OCI-LY7 (cell line): ENCODE measurements around the gene PILRA. TPM values are rescaled to one million over a fixed set of nuclear protein-coding genes. Genes with fewer than 3 reads are reported as not detected.

Experiments used
- BruUV-seq: library from RNA; stranded (reverse); fragments of 400-500 nt; replicated peaks from 2 replicates; lab custom pipeline; 2021; lab: Mats Ljungman, UMichigan
- CTCF ChIA-PET: fragments of 300-600 bp; sonication (Branson Sonifier 250); formaldehyde crosslinking; loops from one replicate; lab custom pipeline; 2022; ENCODE audit warnings: antibody characterized with exemption; ENCODE audit not compliant: unreplicated experiment; lab: Charles Lee
- POLR2A ChIA-PET: fragments of 300-600 bp; sonication (Branson Sonifier 250); formaldehyde crosslinking; loops from one replicate; lab custom pipeline; 2022; ENCODE audit warnings: antibody characterized with exemption; lab: Charles Lee
- DNase-seq: peaks from one replicate; pipeline ENCODE4 v3.0.0-alpha.2; 2015; ENCODE audit warnings: low spot score
- H2AFZ ChIP-seq: fragments of 200-600 bp; sonication (generic), shearing (Covaris generic); 2 replicates; pipeline ENCODE4 v1.6.1; 2014; ENCODE audit warnings: mild to moderate bottlenecking, antibody characterized with exemption, low read length, moderate library complexity
- H3K27ac ChIP-seq: fragments of 200-600 bp; sonication (generic); 2 replicates; pipeline ENCODE4 v1.5.1; 2014; ENCODE audit warnings: mixed run types, low read depth, mild to moderate bottlenecking, moderate library complexity, low read length, inconsistent platforms; ENCODE audit not compliant: poor library complexity, severe bottlenecking
- H3K36me3 ChIP-seq: fragments of 200-600 bp; sonication (generic); 2 replicates; pipeline ENCODE4 v1.6.1; 2014; ENCODE audit warnings: mild to moderate bottlenecking, antibody characterized with exemption, low read length, moderate library complexity, mixed read lengths; ENCODE audit not compliant: insufficient read depth
- H3K4me1 ChIP-seq: fragments of 200-600 bp; sonication (generic); 2 replicates; pipeline ENCODE4 v1.5.1; 2014; ENCODE audit warnings: mild to moderate bottlenecking, low read length; ENCODE audit not compliant: insufficient read depth, poor library complexity, severe bottlenecking
- H3K4me2 ChIP-seq: fragments of 200-600 bp; sonication (generic); 2 replicates; pipeline ENCODE4 v1.6.1; 2014; ENCODE audit warnings: mild to moderate bottlenecking, low read length
- H3K4me3 ChIP-seq: fragments of 200-600 bp; sonication (generic); 2 replicates; pipeline ENCODE4 v1.5.1; 2014; ENCODE audit warnings: mild to moderate bottlenecking, low read depth, low read length; ENCODE audit not compliant: poor library complexity, severe bottlenecking
- H3K79me2 ChIP-seq: fragments of 200-600 bp; sonication (generic); 2 replicates; pipeline ENCODE4 v1.6.1; 2016; ENCODE audit warnings: low read depth, mild to moderate bottlenecking, low read length, moderate library complexity, mixed read lengths; ENCODE audit not compliant: insufficient read depth
- H3K9me2 ChIP-seq: fragments of 200-600 bp; sonication (generic); 2 replicates; pipeline ENCODE4 v1.6.1; 2016; ENCODE audit warnings: mild to moderate bottlenecking, low read length, mixed read lengths; ENCODE audit not compliant: insufficient read depth
- H3K9me3 ChIP-seq: fragments of 200-600 bp; sonication (generic); 2 replicates; pipeline ENCODE4 v1.6.1; 2014; ENCODE audit warnings: mild to moderate bottlenecking, mixed run types, low read length, mixed read lengths
- H4K20me1 ChIP-seq: fragments of 200-600 bp; sonication (generic); 2 replicates; pipeline ENCODE4 v1.6.1; 2014; ENCODE audit warnings: mild to moderate bottlenecking, antibody characterized with exemption, low read length, moderate library complexity, mixed read lengths; ENCODE audit not compliant: insufficient read depth
- CTCF ChIP-seq: fragments of 200-600 bp; sonication (generic); conservative IDR thresholded peaks from 2 replicates; pipeline ENCODE4 v1.5.1; 2014; ENCODE audit warnings: mild to moderate bottlenecking, antibody characterized with exemption, low read length, moderate library complexity, mixed read lengths
- EZH2phosphoT487 ChIP-seq: fragments of 200-600 bp; sonication (generic); IDR thresholded peaks from 2 replicates; pipeline ENCODE4 v1.6.1; 2018; ENCODE audit warnings: low read depth, borderline replicate concordance, mild to moderate bottlenecking, mixed run types, antibody characterized with exemption, low read length, moderate library complexity, mixed read lengths
- intact Hi-C: fragments of 100-400 bp; cut with micrococcal nuclease; formaldehyde crosslinking; loops from one replicate; pipeline ENCODE4 v1.10.0; 2022; ENCODE audit not compliant: unreplicated experiment
- total RNA-seq, 2 experiments: library from RNA; depleted of rRNA in 1 of 2; stranded (reverse); fragments of >200 nt in 1 of 2; shearing (Covaris generic) in 1 of 2; gene quantifications; 2 replicates each; pipeline ENCODE4 v1.2.3, GENCODE V29; 2014 to 2022

The PILRA gene
- total RNA-seq, 2 experiments from 2014 or later = 8.0 to 16.0 TPM

GRCh38 chr7:100441641-100442535 is 68.6 kb downstream of the PILRA start:
- no peak overlapping the region for H3K4me3 ChIP-seq
- H4K20me1 ChIP-seq = no peaks in the 10 kb centered on the region
- H3K4me2 ChIP-seq = no peak overlapping the region
- no peaks in the 10 kb centered on the region for H3K9me2 ChIP-seq
- no peak for DNase-seq
- H3K36me3 ChIP-seq = peaks cover 10% of the 10 kb centered on the region; the same call in 1 of the 2 replicates
- POLR2A ChIA-PET = no interaction called here
- no peak overlapping the region for H2AFZ ChIP-seq
- TF ChIP-seq EZH2phosphoT487 = no peak
- no peak for TF ChIP-seq CTCF
- no peak overlapping the region for H3K27ac ChIP-seq
- CTCF ChIA-PET = interaction anchor here (0.6 kb wide), 1 partner anchor 14 kb away, joined by 3 read pairs; no protein-coding TSS in a partner anchor
- no TSS peak for BruUV-seq
- peaks cover 20% of the 10 kb centered on the region for H3K4me1 ChIP-seq
- H3K79me2 ChIP-seq = no peaks in the 10 kb centered on the region
- intact Hi-C loops = no loop called here
- H3K9me3 ChIP-seq = no peaks in the 10 kb centered on the region

- Histone ChIP-seq H3K4me2 (no peak overlapping the region), H3K79me2 (no peaks in the 10 kb centered on the region), H3K4me1 (peaks cover 17% of the 10 kb centered on the region), H3K36me3 (peaks cover 6% of the 10 kb centered on the region; the same call in 1 of the 2 replicates), H2AFZ (no peak overlapping the region), H3K4me3 (no peak overlapping the region), H3K27ac (no peak overlapping the region), H4K20me1 (no peaks in the 10 kb centered on the region), H3K9me3 (no peaks in the 10 kb centered on the region), H3K9me2 (no peaks in the 10 kb centered on the region)
- POLR2A ChIA-PET = interaction anchor here (0.6 to 2.3 kb wide), 2 partner anchors 15 to 62 kb away, joined by 3 to 8 read pairs; partner anchors contain the start of gene ZCWPW1
- no peak for TF ChIP-seq EZH2phosphoT487
- no peak for TF ChIP-seq CTCF
- CTCF ChIA-PET = no interaction called here
- no peak for DNase-seq
- BruUV-seq = no TSS peak
- intact Hi-C loops = no loop called here
Measured at GRCh38 chr7:100443096-100443840, 70.0 kb downstream of the PILRA start.
